ENCODE data around the gene LY6G6C.

The LY6G6C gene

GRCh38 chr6:31721351-31722020 is at the start of gene LY6G6C:
LY6G6C (minus strand) TSS chr6:31721746; CDS start chr6:31721679, 67 bp downstream.
- in situ Hi-C loops (cut with MboI; ENCODE audit: low pct_unique_long_range_greater_than_20kb, low sequenced_read_pairs, unreplicated experiment) = no loop called here
- no peak for DNase-seq (ENCODE audit: low spot score)
- TF ChIP-seq CTCF (IDR thresholded peaks at IDR 0.05; ENCODE audit: extremely low read depth, insufficient read depth, missing control alignments) = no peak

- TF ChIP-seq CTCF (IDR thresholded peaks at IDR 0.05; ENCODE audit: extremely low read depth, insufficient read depth, missing control alignments) = no peak
- in situ Hi-C loops (cut with MboI; ENCODE audit: low pct_unique_long_range_greater_than_20kb, low sequenced_read_pairs, unreplicated experiment) = no loop called here
- no peak for DNase-seq (ENCODE audit: low spot score)
Observed at GRCh38 chr6:31770860-31771259, 49.3 kb upstream of the LY6G6C start.

- in situ Hi-C loops (cut with MboI; ENCODE audit: low pct_unique_long_range_greater_than_20kb, low sequenced_read_pairs, unreplicated experiment) = no loop called here
- TF ChIP-seq CTCF (IDR thresholded peaks at IDR 0.05; ENCODE audit: extremely low read depth, insufficient read depth, missing control alignments) = peak; percentile 90
- peak; percentile 93 for DNase-seq (ENCODE audit: low spot score)
Observed at GRCh38 chr6:31769684-31770371, 48.3 kb upstream of the LY6G6C start.

GRCh38 chr6:31768363-31769257 is 47.1 kb upstream of the LY6G6C start:
- no peak for TF ChIP-seq CTCF (IDR thresholded peaks at IDR 0.05; ENCODE audit: extremely low read depth, insufficient read depth, missing control alignments)
- in situ Hi-C loops (cut with MboI; ENCODE audit: low pct_unique_long_range_greater_than_20kb, low sequenced_read_pairs, unreplicated experiment) = no loop called here
- no peak for DNase-seq (ENCODE audit: low spot score)

- no peak for DNase-seq (ENCODE audit: low spot score)
- TF ChIP-seq CTCF (IDR thresholded peaks at IDR 0.05; ENCODE audit: extremely low read depth, insufficient read depth, missing control alignments) = no peak
- in situ Hi-C loops (cut with MboI; ENCODE audit: low pct_unique_long_range_greater_than_20kb, low sequenced_read_pairs, unreplicated experiment) = no loop called here
Observed at GRCh38 chr6:31767096-31767645, 45.6 kb upstream of the LY6G6C start.
